ENCODE results near the gene PAX1.
A peak's percentile ranks its signal among the peaks of the same experiment; 100 is the strongest.

PAX1 gene

DNA sequence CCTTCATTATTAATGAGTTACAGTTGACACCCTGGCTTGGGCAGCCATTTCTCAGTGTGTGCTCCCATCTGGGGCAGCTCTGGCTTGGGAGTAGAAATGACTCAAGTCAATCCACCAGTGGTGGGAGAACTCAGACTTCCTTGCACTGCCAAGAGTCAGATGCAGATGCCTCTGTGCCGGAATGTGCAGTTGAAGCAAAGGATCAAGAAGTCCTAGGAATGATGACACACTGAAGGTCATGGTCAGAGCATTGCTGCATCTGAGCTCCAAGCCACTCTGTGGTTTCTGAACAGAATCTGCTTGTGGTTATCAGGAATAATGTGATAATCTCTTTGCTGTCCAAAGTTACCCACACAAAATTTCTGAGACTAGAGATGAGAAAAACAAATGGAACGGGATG, 19.5 kb upstream of the PAX1 start:
- TF ChIP-seq POLR2A (IDR thresholded peaks at IDR 0.05; ENCODE audit: low read length) = no peak
- no peak for TF ChIP-seq GATA1 (IDR thresholded peaks at IDR 0.05; ENCODE audit: low read depth, low read length)
- DNase-seq = no peak

DNA sequence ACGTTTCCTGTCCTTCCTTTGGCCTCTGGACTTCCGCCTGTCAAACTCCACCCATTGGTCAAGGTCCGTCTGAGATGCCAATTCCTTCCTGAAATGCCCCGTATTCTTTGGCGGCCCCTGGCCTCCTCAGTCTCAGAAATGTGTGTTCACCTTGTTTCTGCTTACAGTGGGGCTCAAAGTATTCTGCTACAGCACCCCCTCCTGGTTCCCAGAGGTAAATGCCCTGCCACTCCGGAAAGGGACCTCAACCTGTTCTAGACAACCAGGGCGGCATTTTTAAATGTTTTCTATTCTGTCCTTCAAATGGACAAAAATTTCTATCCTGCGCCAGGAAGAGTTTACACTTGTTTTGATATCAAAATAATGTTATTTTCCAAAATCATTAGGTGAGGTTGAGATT, 12.1 kb upstream of the PAX1 start:
- peak; percentile 3 to 23 for DNase-seq
- TF ChIP-seq POLR2A (IDR thresholded peaks at IDR 0.05; ENCODE audit: low read length) = no peak
- TF ChIP-seq GATA1 (IDR thresholded peaks at IDR 0.05; ENCODE audit: low read depth, low read length) = no peak

GRCh38 chr20:21698494-21699215, 6.8 kb upstream of the PAX1 start:
- TF ChIP-seq POLR2A (IDR thresholded peaks at IDR 0.05; ENCODE audit: low read length) = no peak
- TF ChIP-seq GATA1 (IDR thresholded peaks at IDR 0.05; ENCODE audit: low read depth, low read length) = no peak
- DNase-seq = no peak

DNA sequence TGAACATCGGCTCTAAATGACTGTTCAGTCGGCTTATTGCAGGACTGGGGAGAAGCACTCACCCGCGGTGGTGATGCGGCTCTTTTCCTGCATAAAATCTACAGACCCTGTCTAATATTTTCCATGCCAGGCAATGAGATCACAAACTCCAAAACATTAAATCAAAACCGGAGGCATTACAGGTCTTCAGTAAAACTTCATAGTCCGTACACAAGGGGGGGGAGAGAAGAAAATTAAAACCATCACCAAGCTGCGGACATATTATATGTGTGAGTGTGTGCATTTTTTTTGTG, 6.3 kb upstream of the PAX1 start:
- TF ChIP-seq GATA1 (IDR thresholded peaks at IDR 0.05; ENCODE audit: low read depth, low read length) (no peak), POLR2A (IDR thresholded peaks at IDR 0.05; ENCODE audit: low read length) (no peak)
- DNase-seq = no peak

GRCh38 chr20:21701171-21701876, 4.1 kb upstream of the PAX1 start:
- TF ChIP-seq GATA1 (IDR thresholded peaks at IDR 0.05; ENCODE audit: low read depth, low read length) = no peak
- no peak for TF ChIP-seq POLR2A (IDR thresholded peaks at IDR 0.05; ENCODE audit: low read length)
- no peak for DNase-seq

DNA sequence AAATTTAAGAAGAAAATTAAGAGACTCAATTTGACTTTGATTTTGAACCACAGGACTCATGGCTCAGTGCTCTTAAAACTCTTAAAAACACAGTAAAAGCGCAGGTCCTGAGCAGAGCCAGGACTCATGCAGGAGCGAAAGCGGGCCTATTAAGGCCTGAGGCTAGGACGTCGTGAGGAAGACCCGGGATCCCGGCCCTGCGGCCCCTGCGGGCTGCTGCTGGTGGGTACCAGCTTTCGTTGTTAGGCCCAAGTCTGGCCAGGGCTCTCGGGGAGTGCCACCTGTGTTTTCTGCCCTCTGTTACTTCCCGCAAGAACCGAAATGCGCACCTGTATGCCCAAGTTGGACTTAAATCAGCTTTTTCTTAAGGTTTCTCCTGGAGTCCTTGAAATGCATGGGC, 3.4 kb upstream of the PAX1 start:
- TF ChIP-seq POLR2A (IDR thresholded peaks at IDR 0.05; ENCODE audit: low read length) (no peak), GATA1 (IDR thresholded peaks at IDR 0.05; ENCODE audit: low read depth, low read length) (no peak)

DNA sequence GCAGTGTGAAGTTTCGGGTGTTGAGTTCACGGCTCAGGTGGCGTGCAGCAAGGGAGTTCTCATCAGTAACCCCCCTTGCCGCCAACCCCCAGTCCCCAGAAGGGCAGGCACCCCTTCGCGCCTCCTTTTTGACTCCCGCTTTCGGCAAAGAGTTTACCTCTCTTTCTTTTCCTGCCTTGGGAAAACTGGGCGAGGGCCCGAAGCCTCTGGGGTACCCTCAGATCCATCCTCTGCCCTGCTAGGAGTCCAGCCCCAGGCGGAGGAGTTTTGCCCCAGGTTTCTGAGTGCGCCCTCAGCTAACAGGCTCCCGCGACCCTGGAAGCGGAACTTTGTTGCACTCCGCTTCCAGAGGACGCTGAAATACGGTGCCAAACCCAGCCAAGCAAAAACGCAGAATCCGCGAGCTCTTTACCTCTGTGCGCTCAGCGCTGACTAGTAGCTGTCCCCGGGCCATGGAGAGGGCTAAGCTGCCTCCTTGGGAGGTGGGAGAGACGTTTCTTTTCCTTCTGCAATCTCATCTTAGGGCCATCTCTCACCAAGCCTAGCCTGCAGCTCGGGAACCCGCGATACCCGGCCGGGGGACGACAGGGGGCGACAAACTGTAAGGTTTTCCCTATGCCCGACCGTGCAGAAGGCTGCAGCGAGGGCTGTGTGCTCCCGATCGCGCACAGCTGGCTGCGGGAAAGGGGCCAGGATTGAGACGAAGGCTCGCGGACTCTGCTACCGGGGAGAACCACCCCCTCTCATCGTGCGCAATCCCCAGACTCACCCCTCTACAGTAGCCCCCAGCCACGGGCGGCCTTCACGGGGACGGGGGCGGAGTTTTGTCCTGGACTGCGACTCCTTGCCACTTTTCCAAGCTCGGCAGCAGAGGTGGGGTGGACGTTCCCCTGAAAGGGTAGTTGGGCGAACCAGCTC, 2.7 kb upstream of the PAX1 start:
- DNase-seq = peak; percentile 17 to 26
- TF ChIP-seq GATA1 (IDR thresholded peaks at IDR 0.05; ENCODE audit: low read depth, low read length) (no peak), POLR2A (IDR thresholded peaks at IDR 0.05; ENCODE audit: low read length) (no peak)

More for the DNA sequence above, 3.4 kb upstream of the PAX1 start:
- DNase-seq = no peak

GRCh38 chr20:21703717-21704407, 1.6 kb upstream of the PAX1 start:
- no peak for TF ChIP-seq POLR2A (IDR thresholded peaks at IDR 0.05; ENCODE audit: low read length)
- TF ChIP-seq GATA1 (IDR thresholded peaks at IDR 0.05; ENCODE audit: low read depth, low read length) = no peak
- DNase-seq = no peak

GRCh38 chr20:21704408-21705385, 767 bp upstream of the PAX1 start:
- TF ChIP-seq GATA1 (IDR thresholded peaks at IDR 0.05; ENCODE audit: low read depth, low read length) (no peak), POLR2A (IDR thresholded peaks at IDR 0.05; ENCODE audit: low read length) (no peak)
- DNase-seq = no peak

DNA sequence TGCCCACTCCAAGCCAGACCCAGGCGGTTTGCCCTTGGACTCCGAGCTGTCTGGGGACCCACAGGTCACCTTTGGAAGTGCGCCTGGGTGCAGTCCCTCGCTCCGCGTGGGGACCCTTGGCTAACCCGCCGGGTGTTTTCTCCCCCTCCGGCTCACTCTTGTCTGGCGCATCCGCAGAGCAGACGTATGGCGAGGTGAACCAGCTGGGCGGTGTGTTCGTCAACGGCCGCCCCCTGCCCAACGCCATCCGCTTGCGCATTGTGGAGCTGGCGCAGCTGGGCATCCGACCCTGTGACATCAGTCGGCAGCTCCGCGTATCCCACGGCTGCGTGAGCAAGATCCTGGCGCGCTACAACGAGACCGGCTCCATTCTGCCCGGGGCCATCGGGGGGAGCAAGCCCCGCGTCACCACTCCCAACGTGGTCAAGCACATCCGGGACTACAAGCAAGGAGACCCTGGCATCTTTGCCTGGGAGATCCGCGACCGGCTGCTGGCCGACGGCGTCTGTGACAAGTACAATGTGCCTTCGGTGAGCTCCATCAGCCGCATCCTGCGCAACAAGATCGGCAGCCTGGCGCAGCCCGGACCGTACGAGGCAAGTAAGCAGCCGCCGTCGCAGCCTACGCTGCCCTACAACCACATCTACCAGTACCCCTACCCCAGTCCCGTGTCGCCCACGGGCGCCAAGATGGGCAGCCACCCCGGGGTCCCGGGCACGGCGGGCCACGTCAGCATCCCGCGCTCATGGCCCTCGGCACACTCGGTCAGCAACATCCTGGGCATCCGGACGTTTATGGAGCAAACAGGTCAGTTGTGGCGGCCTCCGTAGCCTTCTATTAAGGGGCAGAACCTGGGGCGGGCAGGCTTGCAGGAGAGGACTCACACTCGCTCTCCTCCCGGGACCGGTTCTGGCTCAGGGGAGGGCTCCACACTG, 1.1 kb downstream of the PAX1 start:
- DNase-seq = no peak

GRCh38 chr20:21707267-21707666, 1.8 kb downstream of the PAX1 start:
- TF ChIP-seq GATA1 (IDR thresholded peaks at IDR 0.05; ENCODE audit: low read depth, low read length) (no peak), POLR2A (IDR thresholded peaks at IDR 0.05; ENCODE audit: low read length) (no peak)

More for the DNA sequence above, 1.1 kb downstream of the PAX1 start:
- no peak for TF ChIP-seq POLR2A (IDR thresholded peaks at IDR 0.05; ENCODE audit: low read length)
- no peak for TF ChIP-seq GATA1 (IDR thresholded peaks at IDR 0.05; ENCODE audit: low read depth, low read length)

More at GRCh38 chr20:21707267-21707666, 1.8 kb downstream of the PAX1 start:
- DNase-seq = no peak

All from erythroblast (primary cell).